Body of pancreas (tissue), 4 donors: Measurements from ENCODE around the gene LIPN. TPM values are rescaled to one million over a fixed set of nuclear protein-coding genes. Genes with fewer than 3 reads are reported as not detected.

Experiments used
- ATAC-seq: fragments of 150-250 bp; one replicate; pipeline ENCODE4 v1.9.1; 2016
- DNase-seq, 4 donors: peaks; one replicate each; pipeline ENCODE4 v3.0.0-alpha.2; 2019
- H3K27ac ChIP-seq, 4 donors: fragments of 200-600 bp; sonication (generic); 1 replicate in 3 of 4; 2 replicates in 1 of 4; pipeline versions ENCODE4 v1.5.1 to v1.6.1; 2016 to 2019; ENCODE audit warnings: mild to moderate bottlenecking in 1 of 4, mixed read lengths in 1 of 4, moderate library complexity in 1 of 4
- H3K27me3 ChIP-seq, 2 donors: fragments of 200-600 bp; sonication (generic); one replicate each; pipeline ENCODE4 v1.6.0; 2016; ENCODE audit warnings: mild to moderate bottlenecking in 1 of 2
- H3K36me3 ChIP-seq, 2 donors: fragments of 200-600 bp; sonication (generic); replicated peaks in 1 of 2; 2 replicates each; pipeline ENCODE4 v1.5.1; 2016; ENCODE audit warnings: low read depth in 2 of 2; ENCODE audit not compliant: insufficient read depth in 1 of 2
- H3K4me1 ChIP-seq: fragments of 200-600 bp; sonication (generic); one replicate; pipeline ENCODE4 v1.6.0; 2016
- H3K4me3 ChIP-seq, 2 donors: fragments of 200-600 bp; sonication (generic); 1 replicate in 1 of 2; 2 replicates in 1 of 2; pipeline ENCODE4 v1.5.1; 2016 to 2019
- H3K9me3 ChIP-seq, 3 donors: fragments of 200-600 bp; sonication (generic); 1 replicate in 2 of 3; 2 replicates in 1 of 3; pipeline ENCODE4 v1.5.1; 2016
- CTCF ChIP-seq, 7 experiments: fragments of 450-650 bp in 4 of 7; fragments of 200-600 bp in 3 of 7; sonication (generic) in 3 of 7; IDR thresholded peaks; one replicate each; pipeline ENCODE4 v1.5.1; 2016 to 2019; ENCODE audit warnings: antibody characterized with exemption in 7 of 7
- POLR2A ChIP-seq, 3 donors: fragments of 450-650 bp; IDR thresholded peaks; one replicate each; pipeline ENCODE4 v1.6.1; 2016; ENCODE audit warnings: antibody characterized with exemption in 3 of 3, mild to moderate bottlenecking in 2 of 3
- WGBS, 2 donors: methylation state at CpG; one replicate each; pipeline ENCODE4 v1.1.5; 2017; 5-methylcytosine and 5-hydroxymethylcytosine counted together
- intact Hi-C: fragments of 100-400 bp; cut with DNase I; formaldehyde crosslinking; loops from one replicate; pipeline ENCODE4 v1.15.1; 2023
- total RNA-seq, 2 donors: library from RNA; depleted of rRNA; stranded (reverse); fragments of >200 nt; gene quantifications; one replicate each; pipeline ENCODE4 v1.1.0, GENCODE V29; 2016

LIPN gene
- total RNA-seq, 2 donors from 2014 or later: not detected

- H3K9me3 ChIP-seq: no peaks in the 10 kb centered on the region
- 36 to 64% methylated on average over 1 of the region's 1 CpG for WGBS, 2 donors
- no peaks in the 10 kb centered on the region for H3K27me3 ChIP-seq
- ATAC-seq (no peak), DNase-seq (no peak)
- no peaks in the 10 kb centered on the region for H3K36me3 ChIP-seq
- no peak overlapping the region for H3K27ac ChIP-seq
- H3K4me3 ChIP-seq: no peak overlapping the region
- intact Hi-C loops: no loop called here
- no peak for TF ChIP-seq CTCF (IDR thresholded peaks at IDR 0.05)
- TF ChIP-seq POLR2A (IDR thresholded peaks at IDR 0.05): no peak
- H3K4me1 ChIP-seq: no peaks in the 10 kb centered on the region
Observed at GRCh38 chr10:88769384-88769783, 9.6 kb downstream of the LIPN start.

GRCh38 chr10:88781206-88781605, 21.4 kb downstream of the LIPN start:
- TF ChIP-seq POLR2A (IDR thresholded peaks at IDR 0.05): no peak
- no peak for TF ChIP-seq CTCF (IDR thresholded peaks at IDR 0.05)
- Histone ChIP-seq H3K36me3 (no peaks in the 10 kb centered on the region), H3K27ac (no peak overlapping the region), H3K9me3 (no peaks in the 10 kb centered on the region), H3K4me1 (no peaks in the 10 kb centered on the region), H3K27me3 (no peaks in the 10 kb centered on the region), H3K4me3 (no peak overlapping the region)
- DNase-seq (no peak), ATAC-seq (no peak)
- WGBS, 2 donors: 60 to 69% methylated on average over 2 of the region's 2 CpGs
- intact Hi-C loops: no loop called here

- H3K4me1 ChIP-seq: no peaks in the 10 kb centered on the region
- TF ChIP-seq CTCF (IDR thresholded peaks at IDR 0.05) (no peak), POLR2A (IDR thresholded peaks at IDR 0.05) (no peak)
- no peaks in the 10 kb centered on the region for H3K27me3 ChIP-seq
- intact Hi-C loops: no loop called here
- H3K4me3 ChIP-seq: no peak overlapping the region
- no peaks in the 10 kb centered on the region for H3K9me3 ChIP-seq
- H3K27ac ChIP-seq: no peak overlapping the region
- ATAC-seq (no peak), DNase-seq (no peak)
- WGBS, 2 donors: 57 to 93% methylated on average over 3 of the region's 3 CpGs
- H3K36me3 ChIP-seq: no peaks in the 10 kb centered on the region
Observed at GRCh38 chr10:88782222-88782621, 22.4 kb downstream of the LIPN start.

DNA sequence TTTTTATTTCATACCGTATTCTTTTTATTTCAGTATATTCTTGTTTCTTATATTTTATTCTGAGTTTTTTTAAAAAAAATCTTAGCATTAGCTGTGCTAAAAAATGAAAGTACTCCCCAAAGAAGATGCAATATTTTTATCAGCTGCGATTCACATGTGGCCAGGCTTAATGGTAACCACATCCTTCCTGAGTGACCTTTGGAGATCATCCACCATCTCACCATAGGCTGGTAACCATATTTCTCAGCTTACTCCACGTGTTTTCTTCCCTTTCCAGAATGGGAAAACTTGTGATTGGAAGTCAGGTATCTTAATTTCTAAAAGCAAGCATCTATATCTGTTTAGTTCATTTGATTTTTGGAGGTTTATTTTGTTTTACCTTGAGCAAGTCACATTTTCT, 23.9 kb downstream of the LIPN start:
- no peaks in the 10 kb centered on the region for H3K4me1 ChIP-seq
- TF ChIP-seq POLR2A (IDR thresholded peaks at IDR 0.05) (no peak), CTCF (IDR thresholded peaks at IDR 0.05) (no peak)
- no peak overlapping the region for H3K27ac ChIP-seq
- ATAC-seq: no peak
- WGBS, 2 donors: 65% methylated on average over 3 of the region's 3 CpGs
- intact Hi-C loops: no loop called here
- no peak overlapping the region for H3K4me3 ChIP-seq
- H3K27me3 ChIP-seq: no peaks in the 10 kb centered on the region
- no peak for DNase-seq
- no peaks in the 10 kb centered on the region for H3K36me3 ChIP-seq
- H3K9me3 ChIP-seq: no peaks in the 10 kb centered on the region

GRCh38 chr10:88786032-88786770, 26.4 kb downstream of the LIPN start:
- 80 to 85% methylated on average over 10 of the region's 10 CpGs for WGBS, 2 donors
- Histone ChIP-seq H3K4me1 (no peaks in the 10 kb centered on the region), H3K27me3 (no peaks in the 10 kb centered on the region), H3K4me3 (no peak overlapping the region), H3K9me3 (no peaks in the 10 kb centered on the region), H3K27ac (no peak overlapping the region), H3K36me3 (no peaks in the 10 kb centered on the region)
- DNase-seq (no peak), ATAC-seq (no peak)
- TF ChIP-seq CTCF (IDR thresholded peaks at IDR 0.05) (no peak), POLR2A (IDR thresholded peaks at IDR 0.05) (no peak)
- intact Hi-C loops: no loop called here
